Liver (tissue), 9 donors: ENCODE data around the gene AEBP2. TPM values are rescaled to one million over a fixed set of nuclear protein-coding genes. Genes with fewer than 3 reads are reported as not detected.

Experiments
- DNase-seq: peaks from one replicate; pipeline ENCODE4 v3.0.0-alpha.2; 2017; ENCODE audit warnings: low spot score
- H3K27ac ChIP-seq, 2 donors: one replicate each; pipeline ENCODE4 v1.7.0; 2013; ENCODE audit warnings: inconsistent platforms in 2 of 2, low read length in 2 of 2, control low read depth in 1 of 2, low read depth in 1 of 2, mild to moderate bottlenecking in 1 of 2
- H3K27me3 ChIP-seq, 4 donors: one replicate each; pipeline versions ENCODE4 v1.6.1 to v1.7.0; 2013; ENCODE audit warnings: low read length in 3 of 4, inconsistent platforms in 1 of 4, mild to moderate bottlenecking in 1 of 4, moderate library complexity in 1 of 4; ENCODE audit not compliant: control insufficient read depth in 4 of 4, insufficient read depth in 4 of 4
- H3K36me3 ChIP-seq, 4 donors: one replicate each; pipeline versions ENCODE4 v1.6.1 to v1.7.0; 2013; ENCODE audit warnings: low read length in 3 of 4, mild to moderate bottlenecking in 3 of 4, low read depth in 1 of 4, moderate library complexity in 1 of 4; ENCODE audit not compliant: control insufficient read depth in 4 of 4, insufficient read depth in 3 of 4
- H3K4me1 ChIP-seq, 4 donors: one replicate each; pipeline versions ENCODE4 v1.6.1 to v1.7.0; 2013; ENCODE audit warnings: low read length in 3 of 4, mild to moderate bottlenecking in 3 of 4, moderate library complexity in 1 of 4; ENCODE audit not compliant: control insufficient read depth in 4 of 4, insufficient read depth in 4 of 4
- H3K4me3 ChIP-seq, 3 donors: one replicate each; pipeline versions ENCODE4 v1.6.1 to v1.7.0; 2013; ENCODE audit warnings: low read length in 3 of 3, control low read depth in 1 of 3, low read depth in 1 of 3, mild to moderate bottlenecking in 1 of 3
- H3K9ac ChIP-seq, 2 donors: one replicate each; pipeline ENCODE4 v1.7.0; 2013; ENCODE audit warnings: low read length in 2 of 2, mild to moderate bottlenecking in 2 of 2, moderate library complexity in 2 of 2, control low read depth in 1 of 2, low read depth in 1 of 2
- H3K9me3 ChIP-seq, 4 donors: one replicate each; pipeline versions ENCODE4 v1.6.1 to v1.7.0; 2013; ENCODE audit warnings: low read length in 3 of 4; ENCODE audit not compliant: control insufficient read depth in 4 of 4
- ATF3 ChIP-seq: IDR thresholded peaks from 2 replicates; pipeline ENCODE4 v1.6.1; 2016; ENCODE audit warnings: antibody characterized with exemption
- EGR1 ChIP-seq, 2 donors: IDR thresholded peaks; 2 replicates each; pipeline ENCODE4 v1.6.1; 2016 to 2018; ENCODE audit warnings: antibody characterized with exemption in 2 of 2, low read depth in 2 of 2
- FOXA1 ChIP-seq: IDR thresholded peaks from 2 replicates; pipeline ENCODE4 v1.6.1; 2016; ENCODE audit warnings: antibody characterized with exemption
- GABPA ChIP-seq, 2 donors: IDR thresholded peaks in 1 of 2; conservative IDR thresholded peaks in 1 of 2; 2 replicates each; pipeline ENCODE4 v1.6.1; 2016; ENCODE audit warnings: antibody characterized with exemption in 2 of 2, mild to moderate bottlenecking in 1 of 2, moderate library complexity in 1 of 2
- HNF4A ChIP-seq, 2 donors: conservative IDR thresholded peaks; 2 replicates each; pipeline ENCODE4 v1.6.1; 2016; ENCODE audit warnings: antibody characterized with exemption in 2 of 2, mild to moderate bottlenecking in 2 of 2
- HNF4G ChIP-seq: IDR thresholded peaks from 2 replicates; pipeline ENCODE4 v1.6.1; 2016; ENCODE audit warnings: antibody characterized with exemption
- JUND ChIP-seq, 2 donors: IDR thresholded peaks; 2 replicates each; pipeline ENCODE4 v1.6.1; 2016; ENCODE audit warnings: antibody characterized with exemption in 2 of 2
- MAX ChIP-seq: IDR thresholded peaks from 2 replicates; pipeline ENCODE4 v1.6.1; 2016; ENCODE audit warnings: antibody characterized with exemption
- NR2F2 ChIP-seq: IDR thresholded peaks from 2 replicates; pipeline ENCODE4 v1.6.1; 2016; ENCODE audit warnings: antibody characterized with exemption
- RAD21 ChIP-seq, 2 donors: IDR thresholded peaks; 2 replicates each; pipeline ENCODE4 v1.6.1; 2016; ENCODE audit warnings: antibody characterized with exemption in 2 of 2, mild to moderate bottlenecking in 2 of 2
- RXRA ChIP-seq, 2 donors: IDR thresholded peaks; 2 replicates each; pipeline ENCODE4 v1.6.1; 2017 to 2018; ENCODE audit warnings: antibody characterized with exemption in 2 of 2, mild to moderate bottlenecking in 1 of 2
- SP1 ChIP-seq: IDR thresholded peaks from 2 replicates; pipeline ENCODE4 v1.6.1; 2018; ENCODE audit warnings: antibody characterized with exemption, mild to moderate bottlenecking
- TAF1 ChIP-seq: conservative IDR thresholded peaks from 2 replicates; pipeline ENCODE4 v1.6.1; 2016; ENCODE audit warnings: antibody characterized with exemption, mild to moderate bottlenecking
- ZBTB33 ChIP-seq: IDR thresholded peaks from 2 replicates; pipeline ENCODE4 v1.6.1; 2016; ENCODE audit warnings: antibody characterized with exemption
- WGBS: extraction: QIAGEN DNeasy Blood & Tissue Kit; methylation state at CpG from one replicate; pipeline ENCODE4 v1.1.7; 2013; 5-methylcytosine and 5-hydroxymethylcytosine counted together
- polyA plus RNA-seq, 2 donors: library from polyadenylated mRNA; stranded (reverse) in 1 of 2; unstranded in 1 of 2; fragments of 200-250 nt in 1 of 2; fragments of >200 nt in 1 of 2; fragmentation: Nextera tagmentation in 1 of 2; extraction: Ambion mirVana in 1 of 2; gene quantifications; one replicate each; pipeline versions ENCODE4 v1.2.1 to v1.2.3, GENCODE V29; 2013 to 2015
- total RNA-seq, 2 donors: library from RNA; depleted of rRNA; stranded (reverse); fragments of >200 nt; gene quantifications; one replicate each; pipeline ENCODE4 v1.2.3, GENCODE V29; 2014
- TF ChIP-seq, protein P1 (sequence below): fragments of 150-350 bp; IDR thresholded peaks from 2 replicates; pipeline ENCODE4 v1.5.1; 2017; ENCODE audit warnings: improper control_type of control experiment, low read depth, low read length; ENCODE audit not compliant: missing input control
- TF ChIP-seq, protein P2 (sequence below): IDR thresholded peaks from 2 replicates; pipeline ENCODE4 v1.6.1; 2016; ENCODE audit warnings: antibody characterized with exemption, mild to moderate bottlenecking
- donor health status: healthy.
- donor health status: healthy.
- donor health status: healthy.
- donor health status: healthy.
- donor health status: healthy.

The AEBP2 gene
- total and polyA plus RNA-seq, 4 donors: 4.6 to 18.8 (median 8.9) TPM

DNA sequence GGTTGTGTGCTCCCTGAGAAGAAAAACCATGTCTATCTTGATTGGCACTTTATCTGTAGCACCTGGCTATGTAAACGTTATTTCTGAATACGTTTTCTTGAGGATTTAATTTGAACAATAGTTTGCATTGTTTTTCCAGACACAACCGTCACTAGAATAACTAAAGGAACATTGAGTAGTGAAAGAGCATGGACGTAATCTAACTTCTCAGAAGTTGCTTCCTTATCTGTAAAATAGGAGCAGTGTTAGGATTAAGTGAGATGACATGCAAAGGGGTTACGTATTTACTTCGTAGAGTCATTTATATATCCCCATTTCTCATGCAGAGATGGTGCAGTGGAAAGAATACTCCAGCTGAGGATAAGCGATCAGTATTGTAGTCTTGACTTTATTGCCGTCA, 8.1 kb downstream of the AEBP2 start:
- Histone ChIP-seq H3K4me1 (peaks cover 0 to 2% (median 0%) of the 10 kb centered on the region in 4 donors), H3K27me3 (no peaks in the 10 kb centered on the region), H3K9ac (no peak overlapping the region), H3K4me3 (no peak overlapping the region), H3K27ac (no peak overlapping the region), H3K9me3 (no peaks in the 10 kb centered on the region), H3K36me3 (peaks cover 0 to 4% (median 1%) of the 10 kb centered on the region in 4 donors)
- 90% methylated on average over 8 of the region's 8 CpGs for WGBS
- no peak for DNase-seq
- TF ChIP-seq ATF3 (no peak), FOXA1 (no peak), GABPA (IDR thresholded peaks at IDR 0.05 in 1 of 2, conservative IDR thresholded peaks at IDR 0.05 in 1 of 2) (no peak), SP1 (no peak)

DNA sequence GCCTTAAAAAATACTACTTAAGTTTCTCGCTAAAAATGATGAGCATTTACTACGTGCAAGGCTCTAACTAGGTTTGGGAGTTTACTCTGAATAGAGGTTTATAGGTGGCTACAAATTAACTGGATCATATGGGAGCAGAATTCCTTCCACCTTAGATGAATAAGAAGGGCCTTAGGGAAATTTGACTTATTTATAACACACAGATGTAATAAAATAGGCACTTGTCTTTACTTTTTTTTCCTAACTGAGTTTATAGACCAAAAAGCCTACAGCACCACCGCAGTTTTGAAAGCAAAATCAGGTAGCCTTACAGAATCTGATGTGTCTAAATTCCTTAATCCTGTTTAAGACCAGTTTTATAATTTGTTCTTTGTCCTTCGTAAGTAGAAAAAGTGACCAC, 10.5 kb downstream of the AEBP2 start:
- Histone ChIP-seq H3K9me3 (no peaks in the 10 kb centered on the region), H3K9ac (no peak overlapping the region), H3K27me3 (no peaks in the 10 kb centered on the region), H3K36me3 (peaks cover 0 to 2% (median 0%) of the 10 kb centered on the region in 4 donors), H3K4me1 (peaks cover 0 to 5% (median 0%) of the 10 kb centered on the region in 4 donors), H3K27ac (no peak overlapping the region), H3K4me3 (no peak overlapping the region)
- TF ChIP-seq ZBTB33: no peak
- TF ChIP-seq GABPA (IDR thresholded peaks at IDR 0.05 in 1 of 2, conservative IDR thresholded peaks at IDR 0.05 in 1 of 2): no peak
- TF ChIP-seq NR2F2: no peak
- no peak for TF ChIP-seq RXRA (IDR thresholded peaks at IDR 0.05)
- no peak for TF ChIP-seq FOXA1
- TF ChIP-seq RAD21 (IDR thresholded peaks at IDR 0.05): no peak
- no peak for TF ChIP-seq SP1
- TF ChIP-seq JUND (IDR thresholded peaks at IDR 0.05): no peak
- TF ChIP-seq, protein P1, sequence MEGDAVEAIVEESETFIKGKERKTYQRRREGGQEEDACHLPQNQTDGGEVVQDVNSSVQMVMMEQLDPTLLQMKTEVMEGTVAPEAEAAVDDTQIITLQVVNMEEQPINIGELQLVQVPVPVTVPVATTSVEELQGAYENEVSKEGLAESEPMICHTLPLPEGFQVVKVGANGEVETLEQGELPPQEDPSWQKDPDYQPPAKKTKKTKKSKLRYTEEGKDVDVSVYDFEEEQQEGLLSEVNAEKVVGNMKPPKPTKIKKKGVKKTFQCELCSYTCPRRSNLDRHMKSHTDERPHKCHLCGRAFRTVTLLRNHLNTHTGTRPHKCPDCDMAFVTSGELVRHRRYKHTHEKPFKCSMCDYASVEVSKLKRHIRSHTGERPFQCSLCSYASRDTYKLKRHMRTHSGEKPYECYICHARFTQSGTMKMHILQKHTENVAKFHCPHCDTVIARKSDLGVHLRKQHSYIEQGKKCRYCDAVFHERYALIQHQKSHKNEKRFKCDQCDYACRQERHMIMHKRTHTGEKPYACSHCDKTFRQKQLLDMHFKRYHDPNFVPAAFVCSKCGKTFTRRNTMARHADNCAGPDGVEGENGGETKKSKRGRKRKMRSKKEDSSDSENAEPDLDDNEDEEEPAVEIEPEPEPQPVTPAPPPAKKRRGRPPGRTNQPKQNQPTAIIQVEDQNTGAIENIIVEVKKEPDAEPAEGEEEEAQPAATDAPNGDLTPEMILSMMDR: no peak
- no peak for TF ChIP-seq HNF4G
- no peak for TF ChIP-seq EGR1 (IDR thresholded peaks at IDR 0.05; ENCODE audit: low read depth in 2 of 2)
- TF ChIP-seq, protein P2, sequence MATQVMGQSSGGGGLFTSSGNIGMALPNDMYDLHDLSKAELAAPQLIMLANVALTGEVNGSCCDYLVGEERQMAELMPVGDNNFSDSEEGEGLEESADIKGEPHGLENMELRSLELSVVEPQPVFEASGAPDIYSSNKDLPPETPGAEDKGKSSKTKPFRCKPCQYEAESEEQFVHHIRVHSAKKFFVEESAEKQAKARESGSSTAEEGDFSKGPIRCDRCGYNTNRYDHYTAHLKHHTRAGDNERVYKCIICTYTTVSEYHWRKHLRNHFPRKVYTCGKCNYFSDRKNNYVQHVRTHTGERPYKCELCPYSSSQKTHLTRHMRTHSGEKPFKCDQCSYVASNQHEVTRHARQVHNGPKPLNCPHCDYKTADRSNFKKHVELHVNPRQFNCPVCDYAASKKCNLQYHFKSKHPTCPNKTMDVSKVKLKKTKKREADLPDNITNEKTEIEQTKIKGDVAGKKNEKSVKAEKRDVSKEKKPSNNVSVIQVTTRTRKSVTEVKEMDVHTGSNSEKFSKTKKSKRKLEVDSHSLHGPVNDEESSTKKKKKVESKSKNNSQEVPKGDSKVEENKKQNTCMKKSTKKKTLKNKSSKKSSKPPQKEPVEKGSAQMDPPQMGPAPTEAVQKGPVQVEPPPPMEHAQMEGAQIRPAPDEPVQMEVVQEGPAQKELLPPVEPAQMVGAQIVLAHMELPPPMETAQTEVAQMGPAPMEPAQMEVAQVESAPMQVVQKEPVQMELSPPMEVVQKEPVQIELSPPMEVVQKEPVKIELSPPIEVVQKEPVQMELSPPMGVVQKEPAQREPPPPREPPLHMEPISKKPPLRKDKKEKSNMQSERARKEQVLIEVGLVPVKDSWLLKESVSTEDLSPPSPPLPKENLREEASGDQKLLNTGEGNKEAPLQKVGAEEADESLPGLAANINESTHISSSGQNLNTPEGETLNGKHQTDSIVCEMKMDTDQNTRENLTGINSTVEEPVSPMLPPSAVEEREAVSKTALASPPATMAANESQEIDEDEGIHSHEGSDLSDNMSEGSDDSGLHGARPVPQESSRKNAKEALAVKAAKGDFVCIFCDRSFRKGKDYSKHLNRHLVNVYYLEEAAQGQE: no peak
- no peak for TF ChIP-seq TAF1
- no peak for TF ChIP-seq HNF4A (conservative IDR thresholded peaks at IDR 0.05)
- no peak for TF ChIP-seq MAX
- WGBS: 94% methylated on average over 4 of the region's 4 CpGs
- no peak for DNase-seq
